Colonic mucosa (tissue), 4 donors: Measurements from ENCODE around the gene C1QTNF8. TPM values are rescaled to one million over a fixed set of nuclear protein-coding genes. Genes with fewer than 3 reads are reported as not detected.

Source experiments
- DNase-seq: peaks from one replicate; pipeline ENCODE4 v3.0.0-alpha.2; 2020
- H3K27ac ChIP-seq: fragments of 200-600 bp; one replicate; pipeline ENCODE4 v1.8.0; 2021
- H3K27me3 ChIP-seq: fragments of 200-600 bp; one replicate; pipeline ENCODE4 v1.8.0; 2021
- H3K36me3 ChIP-seq: fragments of 200-600 bp; one replicate; pipeline ENCODE4 v1.8.0; 2021
- H3K4me1 ChIP-seq: fragments of 200-600 bp; one replicate; pipeline ENCODE4 v1.8.0; 2021; ENCODE audit warnings: mild to moderate bottlenecking
- H3K4me3 ChIP-seq: fragments of 200-600 bp; one replicate; pipeline ENCODE4 v1.8.0; 2021
- H3K9ac ChIP-seq, 2 donors: one replicate each; pipeline ENCODE4 v1.7.0; 2013; ENCODE audit warnings: control low read depth in 2 of 2, low read depth in 2 of 2, low read length in 2 of 2
- H3K9me3 ChIP-seq: fragments of 200-600 bp; one replicate; pipeline ENCODE4 v1.8.0; 2021
- intact Hi-C: fragments of 100-400 bp; cut with DNase I; formaldehyde crosslinking; loops from one replicate; pipeline ENCODE4 v1.14.1; 2022
- total RNA-seq, 2 donors: library from RNA; stranded (reverse); fragmentation: NEBNext Ultra II Directional in 1 of 2; extraction: Animal tissue kit (Norgen Biotek cat#: 25700) in 1 of 2; gene quantifications; one replicate each; pipeline ENCODE4 v1.2.1, GENCODE V29; 2021
- TF ChIP-seq, protein P1 (sequence below): fragments of 200-600 bp; IDR thresholded peaks from one replicate; pipeline ENCODE4 v1.8.0; 2022; ENCODE audit warnings: antibody characterized with exemption, mild to moderate bottlenecking
- donor health status: healthy.
- donor health status: DM: no; HTN: no; CAD: no.
- donor health status: DM: no; HTN: no; CAD: no.

C1QTNF8 gene
- total RNA-seq, 2 donors from 2014 or later: not detected

DNA sequence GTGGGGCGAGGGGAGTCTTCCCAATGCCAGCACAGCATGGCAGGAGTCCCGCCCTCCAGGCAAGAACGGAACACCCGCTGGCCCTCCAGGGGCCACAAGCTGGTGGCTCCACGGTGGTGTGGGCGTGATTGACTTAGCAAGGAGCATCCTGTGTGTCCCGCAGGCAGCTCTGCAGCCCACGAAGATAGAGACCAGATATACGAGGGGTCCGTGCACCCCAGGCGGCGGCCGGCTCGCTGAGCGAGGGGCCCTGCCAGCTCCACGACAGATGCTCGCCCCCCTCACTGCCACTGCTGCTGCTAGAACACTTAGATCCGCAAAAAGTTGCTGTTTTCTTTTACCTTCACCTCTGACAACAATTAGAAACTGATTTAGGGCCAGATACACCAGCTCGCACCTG, 46.9 kb upstream of the C1QTNF8 start:
- DNase-seq: no peak

DNA sequence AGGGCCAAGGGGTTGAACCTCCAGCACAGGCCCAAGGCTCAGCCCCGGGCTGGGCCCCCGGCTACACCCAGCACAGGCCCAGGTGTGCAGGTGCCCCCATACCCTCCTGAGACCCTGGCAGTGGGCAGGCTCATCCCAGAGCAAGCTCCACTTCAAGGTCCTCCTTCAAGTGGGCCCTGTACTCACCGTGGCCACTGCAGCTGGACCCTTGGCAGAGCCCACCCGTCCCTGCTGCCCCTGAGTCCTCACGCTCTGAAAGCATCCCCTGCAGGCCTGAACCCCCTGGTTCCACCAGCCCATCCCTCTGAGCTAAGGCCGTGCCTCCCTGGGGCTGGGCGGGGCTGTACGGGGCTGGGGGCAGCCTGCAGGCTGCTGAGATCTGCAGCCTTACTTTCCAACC, 45.7 kb upstream of the C1QTNF8 start:
- no peak overlapping the region for H3K4me3 ChIP-seq
- no peaks in the 10 kb centered on the region for H3K36me3 ChIP-seq
- H3K27me3 ChIP-seq: no peaks in the 10 kb centered on the region
- intact Hi-C loops: no loop called here
- no peaks in the 10 kb centered on the region for H3K4me1 ChIP-seq
- TF ChIP-seq, protein P1, sequence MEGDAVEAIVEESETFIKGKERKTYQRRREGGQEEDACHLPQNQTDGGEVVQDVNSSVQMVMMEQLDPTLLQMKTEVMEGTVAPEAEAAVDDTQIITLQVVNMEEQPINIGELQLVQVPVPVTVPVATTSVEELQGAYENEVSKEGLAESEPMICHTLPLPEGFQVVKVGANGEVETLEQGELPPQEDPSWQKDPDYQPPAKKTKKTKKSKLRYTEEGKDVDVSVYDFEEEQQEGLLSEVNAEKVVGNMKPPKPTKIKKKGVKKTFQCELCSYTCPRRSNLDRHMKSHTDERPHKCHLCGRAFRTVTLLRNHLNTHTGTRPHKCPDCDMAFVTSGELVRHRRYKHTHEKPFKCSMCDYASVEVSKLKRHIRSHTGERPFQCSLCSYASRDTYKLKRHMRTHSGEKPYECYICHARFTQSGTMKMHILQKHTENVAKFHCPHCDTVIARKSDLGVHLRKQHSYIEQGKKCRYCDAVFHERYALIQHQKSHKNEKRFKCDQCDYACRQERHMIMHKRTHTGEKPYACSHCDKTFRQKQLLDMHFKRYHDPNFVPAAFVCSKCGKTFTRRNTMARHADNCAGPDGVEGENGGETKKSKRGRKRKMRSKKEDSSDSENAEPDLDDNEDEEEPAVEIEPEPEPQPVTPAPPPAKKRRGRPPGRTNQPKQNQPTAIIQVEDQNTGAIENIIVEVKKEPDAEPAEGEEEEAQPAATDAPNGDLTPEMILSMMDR: no peak
- H3K9me3 ChIP-seq: no peaks in the 10 kb centered on the region
- no peak for DNase-seq
- H3K9ac ChIP-seq: no peak overlapping the region
- no peak overlapping the region for H3K27ac ChIP-seq

More for the DNA sequence above, 46.9 kb upstream of the C1QTNF8 start:
- Histone ChIP-seq H3K4me3 (no peak overlapping the region), H3K4me1 (no peaks in the 10 kb centered on the region), H3K9me3 (no peaks in the 10 kb centered on the region), H3K27me3 (no peaks in the 10 kb centered on the region), H3K9ac (no peak overlapping the region), H3K36me3 (no peaks in the 10 kb centered on the region), H3K27ac (no peak overlapping the region)
- intact Hi-C loops: no loop called here
- TF ChIP-seq, protein P1: no peak

DNA sequence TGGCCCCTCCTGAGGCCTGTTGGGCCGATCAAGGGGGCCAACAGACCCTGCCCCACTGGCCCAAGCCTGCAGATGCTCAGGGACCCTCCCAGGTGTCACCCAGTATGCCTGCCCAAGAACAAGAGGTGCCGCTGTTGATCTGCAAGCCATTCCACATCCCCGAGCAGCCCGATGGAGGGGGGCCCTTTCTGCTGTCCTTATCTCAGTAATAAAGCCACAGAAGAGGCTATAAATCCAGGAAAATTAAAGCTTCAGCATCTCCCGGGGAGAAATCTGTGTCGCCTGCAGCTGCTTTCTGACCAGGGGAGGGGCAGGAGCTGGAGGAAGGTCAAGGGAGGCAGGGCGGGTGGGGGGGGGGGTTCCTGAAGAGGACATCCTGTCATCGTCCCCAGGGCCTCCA, 45.1 kb upstream of the C1QTNF8 start:
- no peak overlapping the region for H3K4me3 ChIP-seq
- no peaks in the 10 kb centered on the region for H3K27me3 ChIP-seq
- H3K36me3 ChIP-seq: no peaks in the 10 kb centered on the region
- no peak overlapping the region for H3K9ac ChIP-seq
- H3K4me1 ChIP-seq: no peaks in the 10 kb centered on the region
- TF ChIP-seq, protein P1: no peak
- H3K9me3 ChIP-seq: no peaks in the 10 kb centered on the region
- no peak for DNase-seq
- intact Hi-C loops: no loop called here
- H3K27ac ChIP-seq: no peak overlapping the region

DNA sequence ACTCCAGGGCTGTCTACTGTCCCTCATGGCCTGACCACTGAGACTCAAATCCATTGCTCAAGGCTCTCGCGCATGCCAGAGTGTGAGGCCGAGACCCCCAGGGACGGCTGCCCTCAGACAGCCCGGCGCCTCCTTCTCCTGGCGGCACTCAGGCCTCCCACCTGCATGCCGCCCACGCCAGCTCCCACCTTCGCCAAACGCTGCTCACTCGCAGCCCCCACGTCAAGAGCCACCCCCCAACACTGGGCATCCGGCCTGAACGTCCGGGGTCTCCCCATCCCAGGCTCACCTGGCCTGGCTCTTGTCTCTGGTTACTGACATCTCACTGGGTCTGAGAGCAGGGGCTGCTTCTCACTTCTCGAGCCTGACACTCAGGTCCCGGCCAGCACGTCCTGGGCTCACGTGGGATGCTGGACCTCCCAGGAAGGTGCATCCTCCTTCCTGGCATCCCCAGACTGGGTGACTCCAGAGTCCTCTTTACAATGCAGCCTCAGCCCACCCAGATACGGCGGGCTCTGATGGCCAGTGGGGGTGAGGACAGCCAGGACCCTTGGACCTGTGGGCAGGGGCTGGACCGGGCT, 44.6 kb upstream of the C1QTNF8 start:
- Histone ChIP-seq H3K9ac (no peak overlapping the region), H3K27ac (no peak overlapping the region), H3K4me3 (no peak overlapping the region), H3K27me3 (no peaks in the 10 kb centered on the region), H3K4me1 (no peaks in the 10 kb centered on the region), H3K36me3 (no peaks in the 10 kb centered on the region), H3K9me3 (no peaks in the 10 kb centered on the region)
- TF ChIP-seq, protein P1: no peak
- intact Hi-C loops: no loop called here
- no peak for DNase-seq

DNA sequence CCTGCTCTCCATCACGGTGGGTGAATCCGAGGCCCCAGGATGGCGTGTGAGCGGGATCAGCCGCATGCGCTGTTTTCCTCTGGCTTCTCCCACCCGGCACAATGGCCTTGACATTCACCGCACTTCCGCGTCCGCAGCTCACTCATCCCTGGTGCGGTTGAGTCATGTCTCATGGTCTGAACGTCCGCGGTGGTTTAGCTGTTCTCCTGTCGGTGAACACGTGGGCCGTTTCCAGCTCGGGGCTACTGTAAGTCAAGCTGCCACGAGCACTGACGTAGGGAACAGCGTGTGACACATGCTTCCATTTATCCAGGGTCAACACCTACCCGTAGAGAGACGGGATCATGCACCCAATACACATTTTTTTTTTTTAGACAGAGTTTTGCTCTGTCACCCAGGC, 41.6 kb upstream of the C1QTNF8 start:
- Histone ChIP-seq H3K9ac (no peak overlapping the region), H3K36me3 (no peaks in the 10 kb centered on the region), H3K27ac (no peak overlapping the region), H3K9me3 (no peaks in the 10 kb centered on the region), H3K4me1 (no peaks in the 10 kb centered on the region), H3K4me3 (no peak overlapping the region), H3K27me3 (peaks cover 7% of the 10 kb centered on the region)
- DNase-seq: no peak
- intact Hi-C loops: no loop called here
- TF ChIP-seq, protein P1: no peak
